ENCODE data around the gene FLCN.

Gene FLCN

GRCh38 chr17:17168401-17168800, 68.6 kb downstream of the FLCN start:
- no peak for DNase-seq (ENCODE audit: low read depth)
- no peak overlapping the region for H3K4me3 ChIP-seq (ENCODE audit: low read depth, low read length)
- TF ChIP-seq CTCF (conservative IDR thresholded peaks at IDR 0.05; ENCODE audit: low read depth, low read length), result no peak

- DNase-seq (ENCODE audit: low read depth), result no peak
- no peak for TF ChIP-seq CTCF (conservative IDR thresholded peaks at IDR 0.05; ENCODE audit: low read depth, low read length)
- no peak overlapping the region for H3K4me3 ChIP-seq (ENCODE audit: low read depth, low read length)
Observed at GRCh38 chr17:17167986-17168385, 69.0 kb downstream of the FLCN start.

GRCh38 chr17:17167356-17167755, 69.6 kb downstream of the FLCN start:
- no peak overlapping the region for H3K4me3 ChIP-seq (ENCODE audit: low read depth, low read length)
- no peak for TF ChIP-seq CTCF (conservative IDR thresholded peaks at IDR 0.05; ENCODE audit: low read depth, low read length)
- DNase-seq (ENCODE audit: low read depth), result no peak

GRCh38 chr17:17166446-17166845, 70.5 kb downstream of the FLCN start:
- no peak for TF ChIP-seq CTCF (conservative IDR thresholded peaks at IDR 0.05; ENCODE audit: low read depth, low read length)
- DNase-seq (ENCODE audit: low read depth), result no peak
- no peak overlapping the region for H3K4me3 ChIP-seq (ENCODE audit: low read depth, low read length)

GRCh38 chr17:17165666-17166308, 71.2 kb downstream of the FLCN start:
- DNase-seq (ENCODE audit: low read depth), result no peak
- no peak for TF ChIP-seq CTCF (conservative IDR thresholded peaks at IDR 0.05; ENCODE audit: low read depth, low read length)
- no peak overlapping the region for H3K4me3 ChIP-seq (ENCODE audit: low read depth, low read length)

- DNase-seq (ENCODE audit: low read depth), result no peak
- no peak for TF ChIP-seq CTCF (conservative IDR thresholded peaks at IDR 0.05; ENCODE audit: low read depth, low read length)
- no peak overlapping the region for H3K4me3 ChIP-seq (ENCODE audit: low read depth, low read length)
Observed at GRCh38 chr17:17164676-17165075, 72.3 kb downstream of the FLCN start.

GRCh38 chr17:17164156-17164555, 72.8 kb downstream of the FLCN start:
- no peak for TF ChIP-seq CTCF (conservative IDR thresholded peaks at IDR 0.05; ENCODE audit: low read depth, low read length)

More at GRCh38 chr17:17164156-17164555, 72.8 kb downstream of the FLCN start:
- H3K4me3 ChIP-seq (ENCODE audit: low read depth, low read length), result no peak overlapping the region
- no peak for DNase-seq (ENCODE audit: low read depth)

All from choroid plexus epithelial cell (primary cell).